GM19193 (cell line): ENCODE data around the gene GJC3.
A peak's percentile ranks its signal among the peaks of the same experiment; 100 is the strongest.

ENCODE experiments used
- POLR2A ChIP-seq: IDR thresholded peaks from 4 replicates; pipeline ENCODE4 v1.6.1; 2011; ENCODE audit not compliant: insufficient read depth, insufficient read length; ENCODE audit errors: extremely low read depth

Gene GJC3

GRCh38 chr7:99938296-99938695 is 8.9 kb upstream of the GJC3 start:
- TF ChIP-seq POLR2A, result no peak

- TF ChIP-seq POLR2A, result no peak
These were observed 956 bp upstream of the GJC3 start for GRCh38 chr7:99930376-99930775.

DNA sequence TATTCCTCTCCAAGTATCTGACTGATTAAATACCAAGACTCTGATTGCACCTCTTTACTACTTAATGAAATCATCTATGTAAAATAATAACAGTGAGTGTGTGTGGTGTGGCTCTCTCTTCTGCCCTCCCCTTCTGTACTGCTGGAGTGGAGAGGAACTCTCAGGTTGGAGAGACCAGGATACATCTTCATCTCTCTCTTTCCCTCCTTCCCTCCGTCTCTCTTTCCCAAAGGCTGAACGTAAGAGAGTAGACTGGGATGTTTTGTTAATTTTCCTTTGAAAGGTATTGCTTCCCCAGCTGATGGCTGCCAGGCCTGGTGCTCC is 272 bp upstream of the GJC3 start:
- no peak for TF ChIP-seq POLR2A

- no peak for TF ChIP-seq POLR2A
These were observed 1.2 kb downstream of the GJC3 start for GRCh38 chr7:99928188-99928587.

- no peak for TF ChIP-seq POLR2A
These were observed 1.9 kb downstream of the GJC3 start for GRCh38 chr7:99927536-99927935.

DNA sequence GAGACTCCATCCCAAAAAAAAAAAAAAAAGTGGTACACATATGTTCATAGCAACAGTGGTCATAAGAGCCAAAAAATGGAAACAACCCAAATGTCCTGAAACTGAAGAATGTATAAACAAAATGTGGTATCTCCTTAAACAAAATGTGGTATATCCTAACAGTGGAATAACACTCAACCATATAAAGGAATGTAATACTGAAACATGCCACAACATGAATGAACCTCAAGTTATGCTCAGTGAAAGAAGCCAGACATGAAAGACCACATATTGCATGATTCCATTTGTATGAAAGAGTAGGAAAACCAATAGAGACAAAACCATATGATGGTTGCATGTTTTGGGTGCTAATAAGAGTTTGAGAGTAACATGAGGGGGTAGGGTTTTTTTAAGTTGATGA is 3.1 kb downstream of the GJC3 start:
- no peak for TF ChIP-seq POLR2A

DNA sequence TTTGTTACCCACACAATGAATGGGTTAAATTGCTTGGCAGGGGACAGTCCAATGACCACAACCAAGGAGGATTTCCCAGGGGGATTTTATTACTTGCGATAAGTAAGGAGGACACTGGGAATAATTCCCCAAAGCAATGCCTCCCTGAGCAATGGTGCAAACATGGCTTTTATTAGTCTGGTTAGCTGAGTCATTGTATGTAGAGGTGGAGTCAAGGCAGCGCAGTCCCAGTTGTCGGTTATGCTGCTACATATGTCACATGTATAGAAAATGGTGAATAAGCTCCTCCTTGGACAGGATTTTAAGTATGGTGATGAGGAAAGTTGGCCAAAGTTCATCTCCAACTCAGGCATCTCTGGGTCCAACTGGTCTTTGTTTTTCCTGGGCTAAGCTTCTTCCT is 6.2 kb downstream of the GJC3 start:
- TF ChIP-seq POLR2A, result no peak

- no peak for TF ChIP-seq POLR2A
These were observed 9.3 kb downstream of the GJC3 start for GRCh38 chr7:99920149-99920548.

DNA sequence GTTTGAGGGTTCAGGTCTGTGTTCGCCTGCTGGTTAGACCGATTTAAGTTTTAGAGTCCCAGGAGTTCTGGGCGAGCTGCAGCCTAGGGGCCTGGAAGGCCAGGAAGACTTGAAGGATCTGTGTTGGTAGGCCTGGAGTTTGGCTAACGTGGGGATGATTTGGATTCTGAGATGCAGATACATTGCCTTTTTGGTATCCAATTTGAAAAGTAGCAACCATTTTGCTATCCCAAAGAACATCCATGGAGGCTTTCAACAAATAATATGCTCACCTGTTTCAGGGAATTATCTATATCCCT is 9.7 kb downstream of the GJC3 start:
- TF ChIP-seq POLR2A, result no peak

DNA sequence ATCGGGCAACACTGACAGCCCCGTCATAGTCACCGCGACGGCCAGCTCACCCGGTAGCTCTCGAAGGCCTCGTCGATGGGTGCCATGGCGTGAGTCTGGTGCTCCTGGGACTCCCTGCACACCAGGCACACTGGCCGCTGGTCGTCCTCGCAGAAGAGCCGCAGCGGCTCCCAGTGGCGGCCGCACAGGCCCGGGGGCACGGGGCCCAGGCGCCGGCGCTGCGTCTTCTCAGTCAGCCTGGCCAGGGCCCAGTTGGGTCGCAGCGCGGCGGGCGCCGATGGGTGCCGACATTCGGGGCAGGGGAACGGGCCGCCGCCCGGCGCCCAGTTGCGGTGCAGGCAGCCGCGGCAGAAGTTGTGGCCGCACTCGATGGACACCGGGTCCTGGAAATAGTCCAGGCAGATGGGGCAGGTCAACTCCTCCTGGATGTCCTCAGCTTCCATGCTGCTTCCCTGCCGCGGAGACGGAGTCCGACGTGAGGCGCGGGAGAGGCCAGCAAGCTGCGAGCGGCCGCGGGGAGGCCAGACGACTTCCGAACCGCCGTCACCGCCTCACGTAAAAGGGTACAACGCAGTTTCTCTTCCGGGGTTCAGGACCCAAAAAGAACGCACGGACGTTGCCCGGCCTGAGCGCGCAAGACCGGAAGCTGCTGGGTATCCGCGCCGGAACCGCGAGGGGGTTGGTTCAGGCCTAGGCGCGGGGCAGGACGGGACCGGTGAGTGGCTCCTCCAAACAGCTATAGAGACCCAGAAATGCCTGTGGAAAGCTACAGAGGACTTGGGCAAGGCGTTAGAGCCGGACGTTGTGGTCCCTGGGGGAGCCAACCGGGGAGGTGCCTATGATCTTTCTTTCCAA is 10.2 kb downstream of the GJC3 start, which contains the start of gene TRIM4:
Gene TRIM4 (minus strand): TSS at position 572 of the 855 bp plus-strand sequence. CDS start 129 bp downstream, at position 443.
- peak; percentile 93 for TF ChIP-seq POLR2A

DNA sequence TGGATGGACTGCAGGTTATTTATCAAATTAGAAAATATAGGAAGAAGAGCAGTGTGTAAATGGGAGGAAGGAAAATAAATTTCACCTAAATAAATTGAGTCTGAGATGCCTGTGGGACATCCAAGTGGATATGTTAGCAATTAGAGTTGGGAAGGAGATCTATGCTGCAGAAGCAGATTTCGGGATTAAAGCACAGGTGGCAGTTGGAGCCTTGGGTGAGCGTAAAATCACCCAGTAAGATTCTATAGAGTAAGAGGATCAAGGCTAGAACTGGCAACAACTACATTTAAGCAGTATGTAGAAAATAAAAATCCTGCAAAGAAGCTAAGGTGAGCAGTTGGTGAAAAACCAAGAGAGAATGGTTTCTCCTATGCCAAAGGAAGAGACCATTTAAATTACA is 18.4 kb downstream of the GJC3 start:
- TF ChIP-seq POLR2A, result no peak

DNA sequence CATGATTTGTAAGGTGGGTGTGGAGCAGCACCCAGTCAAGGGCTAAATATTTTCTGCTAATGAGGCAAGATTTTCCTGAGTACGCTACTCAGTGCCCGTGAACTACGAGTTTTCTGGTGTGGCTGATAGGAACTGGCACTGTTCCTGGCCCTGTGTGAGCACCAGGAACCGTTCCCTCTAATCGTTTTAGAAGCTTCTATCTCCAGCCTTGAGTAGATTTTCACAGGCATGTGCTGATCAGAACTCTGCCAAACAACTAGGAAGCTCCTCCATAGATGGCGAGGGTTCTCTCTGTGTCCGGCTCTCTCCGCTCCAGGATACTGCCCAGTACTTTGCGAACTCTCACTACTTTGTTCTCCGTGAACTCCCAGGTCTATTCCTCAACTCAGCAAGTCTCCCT is 27.8 kb downstream of the GJC3 start:
- TF ChIP-seq POLR2A, result no peak

DNA sequence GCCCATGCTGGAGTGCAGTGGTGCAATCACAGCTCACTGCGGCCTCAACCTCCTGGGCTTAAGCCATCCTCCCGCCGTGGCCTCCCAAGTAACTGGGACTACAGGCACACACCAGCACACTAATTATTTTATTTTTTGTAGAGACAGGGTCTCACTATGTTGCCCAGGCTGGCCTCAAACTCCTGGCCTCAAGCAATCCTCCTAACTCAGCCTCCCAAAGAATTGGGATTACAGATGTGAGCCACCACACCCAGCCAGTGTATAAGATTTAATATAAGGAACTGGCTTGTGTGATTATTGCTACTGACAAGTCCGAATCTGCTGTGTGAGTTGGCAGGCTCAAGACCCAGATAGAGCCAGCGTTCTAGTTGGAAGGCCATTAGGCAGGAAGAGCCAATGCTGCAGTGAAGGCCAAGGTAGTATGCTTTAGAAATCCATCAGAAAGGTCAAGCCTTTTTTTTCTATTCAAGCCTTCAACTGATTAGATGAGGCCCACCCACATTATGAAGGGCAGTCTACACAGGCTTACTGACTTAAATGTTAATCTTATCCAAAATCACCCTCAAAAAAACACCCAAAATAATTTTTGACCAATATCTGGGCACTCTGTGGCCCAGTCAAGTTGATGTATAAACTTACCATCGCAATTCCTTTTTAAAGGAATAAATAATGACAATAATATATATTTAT is 29.4 kb downstream of the GJC3 start:
- TF ChIP-seq POLR2A, result no peak

DNA sequence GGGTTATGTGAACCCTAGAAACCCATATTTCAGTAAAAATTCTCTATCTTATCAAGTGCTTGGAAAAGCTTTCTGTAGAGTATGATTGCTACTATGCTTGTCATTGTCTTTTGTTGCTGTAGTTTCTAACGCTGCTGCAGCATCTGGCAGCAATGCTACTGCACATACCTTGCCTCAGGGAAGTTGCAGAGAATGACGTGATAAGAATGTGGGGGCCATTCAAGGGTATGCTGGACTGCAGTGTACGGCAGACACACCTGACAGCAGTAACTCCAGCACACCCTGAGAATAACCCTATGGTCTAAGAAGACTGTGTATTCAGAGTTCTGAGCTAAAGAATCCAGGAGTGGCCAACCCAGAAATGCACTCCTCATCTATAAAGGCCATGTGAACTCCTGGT is 30.6 kb downstream of the GJC3 start:
- no peak for TF ChIP-seq POLR2A

- no peak for TF ChIP-seq POLR2A
These were observed 31.4 kb downstream of the GJC3 start for GRCh38 chr7:99898023-99898357.

DNA sequence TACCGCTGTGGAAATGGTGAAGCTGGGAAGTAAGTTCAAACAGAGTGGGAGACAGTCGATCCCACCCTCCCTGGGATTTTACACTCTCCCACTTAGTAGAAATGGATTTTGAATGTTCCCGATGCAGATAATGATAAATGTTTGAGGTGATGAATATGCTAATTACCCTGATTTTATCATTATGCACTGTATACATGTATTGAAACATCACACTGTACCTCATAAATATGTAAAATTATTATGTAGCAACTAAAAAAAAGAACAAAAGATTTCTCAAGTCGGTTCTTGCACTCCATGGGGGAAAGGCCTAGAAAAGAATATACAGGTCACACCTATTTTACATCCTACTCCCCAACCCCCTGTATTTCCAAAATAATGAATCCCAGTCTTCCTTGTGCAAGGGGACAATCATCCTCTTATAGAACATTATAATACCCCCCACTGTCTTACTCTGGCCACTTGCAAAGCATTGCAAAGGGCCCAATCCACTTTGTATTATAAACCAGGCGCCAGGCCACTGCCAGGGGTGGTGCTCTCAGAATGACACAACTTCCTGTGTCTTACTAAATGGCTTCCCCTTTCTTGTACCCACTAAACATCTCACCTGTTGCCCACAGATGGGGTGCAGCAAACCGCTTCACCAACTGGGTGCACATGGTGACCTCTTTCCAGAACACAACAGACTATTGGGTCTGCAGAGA is 31.9 kb downstream of the GJC3 start:
- no peak for TF ChIP-seq POLR2A

DNA sequence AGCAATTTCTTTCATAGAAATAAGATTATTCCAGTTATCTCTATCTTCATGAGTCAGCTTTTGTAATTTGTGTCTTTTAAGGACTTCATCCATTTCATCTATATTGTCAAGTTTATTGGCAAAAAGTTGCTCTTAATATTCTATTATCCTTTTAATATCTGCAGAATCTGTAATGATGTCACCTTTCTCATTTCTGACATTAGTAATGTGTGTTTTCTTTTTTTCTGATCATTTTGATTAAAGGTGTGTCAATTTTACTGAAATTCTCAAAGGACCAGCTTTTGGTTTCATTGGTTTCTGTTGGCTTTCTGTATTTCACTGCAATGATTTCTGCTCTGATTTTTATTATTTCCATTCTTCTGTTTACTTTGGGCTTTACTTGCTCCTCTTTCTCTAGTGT is 34.7 kb downstream of the GJC3 start:
- TF ChIP-seq POLR2A, result no peak

DNA sequence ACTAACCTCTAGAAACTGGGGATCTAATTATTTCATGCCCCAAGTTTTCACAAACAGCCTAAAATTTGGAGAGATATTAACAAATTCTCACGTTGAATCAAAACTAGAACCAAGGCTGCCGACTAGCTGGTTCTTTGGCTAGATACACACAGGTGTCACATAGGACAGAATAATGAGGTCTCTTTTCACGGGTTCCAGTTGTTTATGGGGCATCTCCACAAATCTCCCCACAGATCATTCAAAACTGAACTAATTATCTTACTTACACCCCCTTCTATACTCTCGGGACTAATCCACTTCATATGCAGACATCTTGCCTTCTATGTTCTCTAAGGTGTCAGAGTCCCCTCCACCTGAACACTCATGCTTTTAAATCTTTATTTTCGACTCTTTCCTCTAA is 36.1 kb downstream of the GJC3 start:
- no peak for TF ChIP-seq POLR2A
